ENCODE results near the gene RHNO1. TPM values are rescaled to one million over a fixed set of nuclear protein-coding genes. Genes with fewer than 3 reads are reported as not detected.
A peak's percentile ranks its signal among the peaks of the same experiment; 100 is the strongest.

Gene RHNO1
- total and polyA plus RNA-seq, 2 of the 13 experiments (the other 11 are each of a cell fraction or from before 2014, with no cell fraction given): 27.2 to 49.6 TPM

DNA sequence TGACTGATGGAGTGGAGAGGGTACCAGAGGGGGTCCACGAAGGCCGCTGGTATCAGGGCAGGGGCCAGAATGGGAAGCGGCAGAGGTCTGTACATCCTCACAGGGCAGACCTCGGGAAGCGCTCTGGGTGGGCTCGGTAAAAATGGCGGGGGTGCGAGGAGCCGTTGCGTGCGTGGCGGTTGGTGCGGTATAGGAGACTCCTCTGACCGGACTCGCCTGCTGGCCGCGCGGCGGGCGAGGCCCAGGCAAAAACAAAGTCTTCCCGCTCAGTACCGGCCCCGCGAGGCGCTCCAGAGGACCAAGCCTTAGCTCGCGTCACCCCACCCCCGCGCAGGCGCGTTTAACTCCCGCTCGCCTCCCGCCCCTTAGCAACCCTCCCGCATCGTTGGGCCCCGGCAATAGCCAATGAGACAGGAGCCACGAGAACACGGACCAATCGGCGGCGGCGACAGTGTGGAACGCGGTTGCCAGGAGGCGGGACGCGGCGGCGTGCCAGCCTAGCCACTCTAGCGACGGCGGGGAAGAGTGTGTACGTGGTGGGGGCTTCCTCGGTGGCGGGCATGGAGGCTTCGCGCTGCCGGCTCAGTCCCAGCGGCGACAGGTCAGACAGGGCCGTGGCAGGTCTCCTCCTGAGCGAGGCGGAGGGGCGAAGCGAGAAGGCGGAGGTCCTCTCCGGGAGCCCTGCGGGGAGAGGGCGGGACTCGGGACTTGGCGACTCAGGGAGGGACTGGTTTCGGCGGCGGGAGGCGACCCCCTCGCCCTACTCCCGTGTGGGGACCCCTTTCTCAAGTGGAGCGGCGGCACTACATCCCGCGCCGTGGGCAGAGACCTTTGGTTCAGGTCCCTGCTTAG, 13.6 kb downstream of the RHNO1 start, which contains the start of gene TULP3 (continued):
- TF ChIP-seq ZNF766 (CRISPR knock-in tag; IDR thresholded peaks at IDR 0.05; ENCODE audit: borderline replicate concordance) (peak; percentile 24; the same call in 1 of the 2 replicates), ZNF619 (CRISPR knock-in tag; IDR thresholded peaks at IDR 0.05) (peak; percentile 81; the same call in 1 of the 2 replicates), SPEN (CRISPR knock-in tag; IDR thresholded peaks at IDR 0.05; ENCODE audit: low read depth) (peak; percentile 92), CEBPG (CRISPR knock-in tag; IDR thresholded peaks at IDR 0.05) (peak; percentile 34; the same call in 1 of the 2 replicates), RARA (CRISPR knock-in tag; IDR thresholded peaks at IDR 0.05) (0 out of 2 replicates have a peak, but pooled peaks have one; percentile 18), FLYWCH1 (CRISPR knock-in tag; IDR thresholded peaks at IDR 0.05) (0 out of 2 replicates have a peak, but pooled peaks have one; percentile 68), HOMEZ (CRISPR knock-in tag; IDR thresholded peaks at IDR 0.05; ENCODE audit: low read depth) (no peak), ZNF136 (CRISPR knock-in tag; IDR thresholded peaks at IDR 0.05; ENCODE audit: low read depth) (peak; percentile 88; the same call in 1 of the 2 replicates), TAF15 (IDR thresholded peaks at IDR 0.05; ENCODE audit: low read depth, low read length, poor library complexity, severe bottlenecking) (peak; percentile 72), ZNF788 (CRISPR knock-in tag; IDR thresholded peaks at IDR 0.05; ENCODE audit: borderline replicate concordance) (peak; percentile 38; the same call in 1 of the 2 replicates), ZNF572 (CRISPR knock-in tag; IDR thresholded peaks at IDR 0.05) (peak; percentile 73; the same call in 1 of the 2 replicates), ZNF160 (CRISPR knock-in tag; IDR thresholded peaks at IDR 0.05) (no peak; the same call in 1 of the 2 replicates), ISL2 (CRISPR knock-in tag; IDR thresholded peaks at IDR 0.05) (no peak; the same call in 1 of the 2 replicates), CREB3 (CRISPR knock-in tag; IDR thresholded peaks at IDR 0.05) (no peak; the same call in 1 of the 2 replicates), POLR2A (IDR thresholded peaks at IDR 0.05; ENCODE audit: insufficient read depth in 1 of 2, low read depth in 2 of 2, low read length in 2 of 2) (peak; percentile 65 to 93), NPAS2 (CRISPR knock-in tag; IDR thresholded peaks at IDR 0.05; ENCODE audit: borderline replicate concordance) (no peak), U2AF1 (optimal IDR thresholded peaks at IDR 0.05; ENCODE audit: low read depth, low read length) (no peak), MBD4 (IDR thresholded peaks at IDR 0.05; ENCODE audit: borderline replicate concordance, low read length) (no peak), ZNF598 (CRISPR knock-in tag; IDR thresholded peaks at IDR 0.05; ENCODE audit: borderline replicate concordance) (no peak), STAG1 (CRISPR knock-in tag; IDR thresholded peaks at IDR 0.05) (no peak), POGZ (CRISPR knock-in tag; IDR thresholded peaks at IDR 0.05) (peak; percentile 51), CCAR2 (optimal IDR thresholded peaks at IDR 0.05; ENCODE audit: low read depth, low read length) (no peak), FOXA3 (CRISPR knock-in tag; IDR thresholded peaks at IDR 0.05) (0 out of 2 replicates have a peak, but pooled peaks have one; percentile 23), ZNF337 (CRISPR knock-in tag; IDR thresholded peaks at IDR 0.05; ENCODE audit: borderline replicate concordance, low read depth) (no peak), DMAP1 (CRISPR knock-in tag; IDR thresholded peaks at IDR 0.05) (peak; percentile 59; the same call in 1 of the 2 replicates), BHLHE40 (IDR thresholded peaks at IDR 0.05; ENCODE audit: low read length) (peak; percentile 28), CENPX (CRISPR knock-in tag; IDR thresholded peaks at IDR 0.05) (no peak), ELF1 (CRISPR knock-in tag; IDR thresholded peaks at IDR 0.05) (peak; percentile 33; the same call in 1 of the 2 replicates)
- TF ChIP-seq, protein P1, sequence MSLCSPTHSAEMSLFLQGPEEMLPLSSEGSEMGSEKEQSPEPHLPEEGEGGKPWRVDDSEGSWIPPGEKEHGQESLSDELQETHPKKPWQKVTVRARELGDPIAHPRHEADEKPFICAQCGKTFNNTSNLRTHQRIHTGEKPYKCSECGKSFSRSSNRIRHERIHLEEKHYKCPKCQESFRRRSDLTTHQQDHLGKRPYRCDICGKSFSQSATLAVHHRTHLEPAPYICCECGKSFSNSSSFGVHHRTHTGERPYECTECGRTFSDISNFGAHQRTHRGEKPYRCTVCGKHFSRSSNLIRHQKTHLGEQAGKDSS (CRISPR knock-in tag; IDR thresholded peaks at IDR 0.05; ENCODE audit: borderline replicate concordance, low read depth): 0 out of 2 replicates have a peak, but pooled peaks have one; percentile 47
